Measurements from ENCODE around the gene HNRNPK. TPM values are rescaled to one million over a fixed set of nuclear protein-coding genes. Genes with fewer than 3 reads are reported as not detected.
A peak's percentile ranks its signal among the peaks of the same experiment; 100 is the strongest.

Gene HNRNPK
- total RNA-seq, 1 experiment from 2014 or later: 825 TPM

DNA sequence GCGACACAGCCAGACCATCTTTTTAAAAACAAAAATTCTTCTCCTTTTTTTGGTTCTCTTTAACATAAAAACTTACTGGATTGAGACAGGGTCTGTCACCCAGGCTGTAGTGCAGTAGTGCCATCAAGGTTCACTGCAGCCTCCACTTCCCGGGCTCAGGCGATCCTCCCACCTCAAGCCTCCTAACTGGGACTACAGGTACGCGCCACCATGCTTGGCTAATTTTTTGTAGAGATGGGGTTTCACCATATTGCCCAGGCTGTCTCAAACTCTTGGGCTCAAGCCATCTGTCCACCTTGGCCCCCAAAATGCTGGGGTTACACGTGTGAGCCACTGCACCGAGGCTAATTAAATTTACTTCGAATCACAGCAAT, 13.8 kb downstream of the HNRNPK start:
- ChIA-PET POLR2A (interaction anchor here (1.0 to 7.4 kb wide), 3 partner anchors 12 to 17 kb away, joined by 6 to 104 read pairs (median 7); partner anchors contain the start of genes HNRNPK and RMI1), CTCF (no interaction called here)
- Mint-ChIP-seq H3K9me3 (ENCODE audit: unreplicated experiment) (no peaks in the 10 kb centered on the region), H3K27me3 (ENCODE audit: insufficient read depth, unreplicated experiment) (no peaks in the 10 kb centered on the region), H3K36me3 (ENCODE audit: insufficient read depth, unreplicated experiment) (peaks cover 73% of the 10 kb centered on the region), H3K27ac (ENCODE audit: low read depth, unreplicated experiment) (no peak overlapping the region), H3K4me3 (ENCODE audit: unreplicated experiment) (no peak overlapping the region), H3K4me1 (ENCODE audit: insufficient read depth, unreplicated experiment) (peaks cover 24% of the 10 kb centered on the region)
- no TSS peak for BruUV-seq (replicated peaks)
- TF ChIP-seq, protein P1, sequence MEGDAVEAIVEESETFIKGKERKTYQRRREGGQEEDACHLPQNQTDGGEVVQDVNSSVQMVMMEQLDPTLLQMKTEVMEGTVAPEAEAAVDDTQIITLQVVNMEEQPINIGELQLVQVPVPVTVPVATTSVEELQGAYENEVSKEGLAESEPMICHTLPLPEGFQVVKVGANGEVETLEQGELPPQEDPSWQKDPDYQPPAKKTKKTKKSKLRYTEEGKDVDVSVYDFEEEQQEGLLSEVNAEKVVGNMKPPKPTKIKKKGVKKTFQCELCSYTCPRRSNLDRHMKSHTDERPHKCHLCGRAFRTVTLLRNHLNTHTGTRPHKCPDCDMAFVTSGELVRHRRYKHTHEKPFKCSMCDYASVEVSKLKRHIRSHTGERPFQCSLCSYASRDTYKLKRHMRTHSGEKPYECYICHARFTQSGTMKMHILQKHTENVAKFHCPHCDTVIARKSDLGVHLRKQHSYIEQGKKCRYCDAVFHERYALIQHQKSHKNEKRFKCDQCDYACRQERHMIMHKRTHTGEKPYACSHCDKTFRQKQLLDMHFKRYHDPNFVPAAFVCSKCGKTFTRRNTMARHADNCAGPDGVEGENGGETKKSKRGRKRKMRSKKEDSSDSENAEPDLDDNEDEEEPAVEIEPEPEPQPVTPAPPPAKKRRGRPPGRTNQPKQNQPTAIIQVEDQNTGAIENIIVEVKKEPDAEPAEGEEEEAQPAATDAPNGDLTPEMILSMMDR (IDR thresholded peaks at IDR 0.05; ENCODE audit: unreplicated experiment): no peak
- DNase-seq (ENCODE audit: unreplicated experiment): no peak
- intact Hi-C loops (cut with micrococcal nuclease): no loop called here

DNA sequence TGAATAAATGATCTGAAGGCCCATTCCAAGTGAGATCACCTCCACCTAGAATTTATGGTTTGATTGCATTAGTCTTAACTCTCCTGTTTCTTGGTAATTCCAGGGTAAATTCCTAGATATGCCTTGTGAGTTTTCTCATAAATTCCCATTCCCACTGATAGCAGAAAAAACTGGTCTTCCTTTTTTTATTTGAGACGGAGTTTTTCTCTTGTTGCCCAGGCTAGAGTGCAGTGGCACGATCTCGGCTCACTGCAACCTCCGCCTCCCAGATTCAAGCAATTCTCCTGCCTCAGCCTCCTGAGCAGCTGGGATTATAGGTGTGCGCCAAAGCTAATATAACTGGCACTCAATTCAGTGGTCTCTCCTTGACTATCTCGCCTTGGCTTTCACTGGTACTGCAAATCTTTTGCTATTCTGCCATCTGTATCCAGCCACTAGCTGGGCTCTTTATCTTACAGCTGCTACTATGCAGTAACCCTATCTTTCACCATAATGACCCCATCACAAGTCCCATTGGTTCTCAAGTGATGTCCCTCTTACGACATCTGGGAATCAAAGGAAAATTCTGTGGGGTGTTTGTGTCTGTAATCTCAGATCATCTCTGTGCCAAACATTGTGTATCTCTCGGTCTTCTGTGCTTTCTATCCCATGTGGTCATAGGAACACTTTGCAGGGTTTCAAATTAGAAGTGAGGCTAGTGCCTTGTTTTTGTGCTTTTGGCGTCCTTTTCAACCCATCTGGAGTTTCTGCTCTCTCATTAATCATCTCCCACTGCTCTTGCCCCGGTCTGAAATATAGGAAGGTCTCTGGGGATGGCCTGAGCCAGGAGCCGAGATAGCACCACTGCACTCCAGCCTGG, 14.4 kb downstream of the HNRNPK start:
- intact Hi-C loops (cut with micrococcal nuclease): no loop called here
- Mint-ChIP-seq H3K4me1 (ENCODE audit: insufficient read depth, unreplicated experiment) (peaks cover 24% of the 10 kb centered on the region), H3K27me3 (ENCODE audit: insufficient read depth, unreplicated experiment) (no peaks in the 10 kb centered on the region), H3K9me3 (ENCODE audit: unreplicated experiment) (no peaks in the 10 kb centered on the region), H3K36me3 (ENCODE audit: insufficient read depth, unreplicated experiment) (peaks cover 67% of the 10 kb centered on the region), H3K27ac (ENCODE audit: low read depth, unreplicated experiment) (no peak overlapping the region), H3K4me3 (ENCODE audit: unreplicated experiment) (no peak overlapping the region)
- ChIA-PET CTCF (interaction anchor here (0.5 kb wide), 1 partner anchor 33 kb away, joined by 4 read pairs; no protein-coding TSS in a partner anchor), POLR2A (interaction anchor here (0.7 to 7.4 kb wide), 4 partner anchors 13 to 172 kb away, joined by 3 to 104 read pairs (median 14); partner anchors contain the start of genes HNRNPK and RMI1)
- peak; percentile 34 for DNase-seq (ENCODE audit: unreplicated experiment)
- TF ChIP-seq, protein P1 (IDR thresholded peaks at IDR 0.05; ENCODE audit: unreplicated experiment): no peak
- no TSS peak for BruUV-seq (replicated peaks)

DNA sequence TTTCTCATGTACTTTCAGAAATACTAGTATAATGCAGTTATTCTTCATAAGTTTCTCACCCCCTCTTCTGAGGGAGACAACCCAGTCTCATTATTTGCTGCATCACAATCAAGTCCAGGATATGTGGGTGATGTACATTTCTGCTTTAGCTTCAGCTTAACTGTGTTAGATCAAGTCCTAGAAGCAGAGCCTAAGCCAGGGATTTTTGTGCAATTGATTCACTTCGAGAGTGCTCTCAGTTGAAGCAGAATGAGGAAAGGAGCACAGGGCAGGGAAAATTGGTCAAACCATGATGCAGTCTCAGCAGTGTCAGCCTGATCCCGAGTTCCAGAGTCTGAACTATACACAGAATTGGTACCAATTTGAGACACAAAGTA, 15.1 kb downstream of the HNRNPK start:
- no TSS peak for BruUV-seq (replicated peaks)
- peaks cover 61% of the 10 kb centered on the region for H3K36me3 Mint-ChIP-seq (ENCODE audit: insufficient read depth, unreplicated experiment)
- H3K9me3 Mint-ChIP-seq (ENCODE audit: unreplicated experiment): no peaks in the 10 kb centered on the region
- peaks cover 24% of the 10 kb centered on the region for H3K4me1 Mint-ChIP-seq (ENCODE audit: insufficient read depth, unreplicated experiment)
- intact Hi-C loops (cut with micrococcal nuclease): no loop called here
- TF ChIP-seq, protein P1 (IDR thresholded peaks at IDR 0.05; ENCODE audit: unreplicated experiment): no peak
- POLR2A ChIA-PET: interaction anchor here (1.1 to 7.4 kb wide), 4 partner anchors 8 to 173 kb away, joined by 3 to 104 read pairs (median 17); partner anchors contain the start of genes HNRNPK and RMI1
- CTCF ChIA-PET: interaction anchor here (0.5 to 1.1 kb wide), 2 partner anchors 15 to 32 kb away, joined by 4 to 5 read pairs; partner anchors contain the start of gene HNRNPK
- no peaks in the 10 kb centered on the region for H3K27me3 Mint-ChIP-seq (ENCODE audit: insufficient read depth, unreplicated experiment)
- DNase-seq (ENCODE audit: unreplicated experiment): no peak
- no peak overlapping the region for H3K4me3 Mint-ChIP-seq (ENCODE audit: unreplicated experiment)
- no peak overlapping the region for H3K27ac Mint-ChIP-seq (ENCODE audit: low read depth, unreplicated experiment)

DNA sequence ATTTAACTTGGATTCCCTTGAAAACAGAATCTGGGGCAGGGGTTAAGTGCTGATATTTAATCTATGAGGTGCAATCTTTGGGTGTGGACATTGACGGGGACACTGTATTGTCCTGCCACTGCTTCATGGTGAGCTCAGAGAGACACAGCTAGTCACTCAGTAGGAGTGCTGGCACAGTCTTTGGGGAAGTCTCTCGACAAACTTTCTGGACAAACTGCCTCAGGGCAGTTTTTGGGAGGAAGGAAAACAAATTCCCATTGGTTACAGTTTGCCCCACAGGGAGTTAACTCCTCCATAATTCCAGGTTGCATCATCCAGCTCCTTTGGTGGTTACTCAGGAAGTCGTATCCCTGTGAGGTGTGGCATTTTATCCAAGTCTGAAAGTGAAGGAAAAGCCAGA, 17.9 kb downstream of the HNRNPK start:
- no peaks in the 10 kb centered on the region for H3K27me3 Mint-ChIP-seq (ENCODE audit: insufficient read depth, unreplicated experiment)
- no TSS peak for BruUV-seq (replicated peaks)
- peak; percentile 98 for DNase-seq (ENCODE audit: unreplicated experiment)
- intact Hi-C loops (cut with micrococcal nuclease): no loop called here
- ChIA-PET CTCF (interaction anchor here (0.6 to 1.2 kb wide), 5 partner anchors 10 to 310 kb away, joined by 3 to 5 read pairs (median 4); no protein-coding TSS in a partner anchor), POLR2A (interaction anchor here (0.8 to 7.4 kb wide), 11 partner anchors 16 to 316 kb away, joined by 3 to 104 read pairs (median 7); partner anchors contain the start of genes HNRNPK, KIF27 and RMI1)
- peaks cover 33% of the 10 kb centered on the region for H3K36me3 Mint-ChIP-seq (ENCODE audit: insufficient read depth, unreplicated experiment)
- TF ChIP-seq, protein P1 (IDR thresholded peaks at IDR 0.05; ENCODE audit: unreplicated experiment): no peak
- H3K9me3 Mint-ChIP-seq (ENCODE audit: unreplicated experiment): no peaks in the 10 kb centered on the region
- H3K4me1 Mint-ChIP-seq (ENCODE audit: insufficient read depth, unreplicated experiment): peaks cover 19% of the 10 kb centered on the region
- H3K4me3 Mint-ChIP-seq (ENCODE audit: unreplicated experiment): no peak overlapping the region
- H3K27ac Mint-ChIP-seq (ENCODE audit: low read depth, unreplicated experiment): peak overlapping the region; percentile 66

Data from MCF 10A (cell line).